Transverse colon (tissue), 4 donors: ENCODE results near the gene MICB. TPM values are rescaled to one million over a fixed set of nuclear protein-coding genes. Genes with fewer than 3 reads are reported as not detected.
"Not testable (repeated sequence)": the region's sequence is repeated elsewhere in the genome, so short reads cannot be mapped to it uniquely, and the experiment has no call there.

Experiments used
- DNase-seq: peaks from one replicate; pipeline ENCODE4 v3.0.0-alpha.2; 2019
- H3K27ac ChIP-seq, 4 donors: fragments of 200-600 bp; sonication (generic); 2 replicates each; pipeline ENCODE4 v1.5.1; 2016 to 2018; ENCODE audit warnings: inconsistent platforms in 4 of 4
- H3K27me3 ChIP-seq: fragments of 200-600 bp; sonication (generic); 2 replicates; pipeline ENCODE4 v1.5.1; 2017; ENCODE audit warnings: inconsistent platforms
- H3K36me3 ChIP-seq, 4 donors: fragments of 200-600 bp; sonication (generic); 2 replicates each; pipeline ENCODE4 v1.5.1; 2017 to 2019; ENCODE audit warnings: inconsistent platforms in 4 of 4
- H3K4me1 ChIP-seq, 4 donors: fragments of 200-600 bp; sonication (generic); 2 replicates each; pipeline ENCODE4 v1.5.1; 2017 to 2020; ENCODE audit warnings: inconsistent platforms in 4 of 4
- H3K4me3 ChIP-seq, 4 donors: fragments of 200-600 bp; sonication (generic); 1 replicate in 1 of 4; 2 replicates in 3 of 4; pipeline versions ENCODE4 v1.5.1 to v1.6.1; 2017 to 2019; ENCODE audit warnings: inconsistent platforms in 4 of 4
- H3K9me3 ChIP-seq, 2 donors: fragments of 200-600 bp; sonication (generic); 2 replicates each; pipeline ENCODE4 v1.5.1; 2017 to 2019; ENCODE audit warnings: inconsistent platforms in 2 of 2
- EP300 ChIP-seq: sonication (generic); formaldehyde crosslinking; IDR thresholded peaks from one replicate; pipeline ENCODE4 v1.6.1; 2017; ENCODE audit warnings: antibody characterized with exemption, low read depth
- POLR2A ChIP-seq: fragments of 450-650 bp; IDR thresholded peaks from one replicate; pipeline ENCODE4 v1.6.1; 2016; ENCODE audit warnings: antibody characterized with exemption, mild to moderate bottlenecking, moderate library complexity
- POLR2AphosphoS5 ChIP-seq, 3 donors: sonication (generic); formaldehyde crosslinking; IDR thresholded peaks; one replicate each; pipeline ENCODE4 v1.6.1; 2016; ENCODE audit warnings: antibody characterized with exemption in 3 of 3
- WGBS, 2 donors: methylation state at CpG; one replicate each; pipeline ENCODE4 v1.1.5; 2018; ENCODE audit warnings: low coverage in 1 of 2; 5-methylcytosine and 5-hydroxymethylcytosine counted together
- in situ Hi-C, 4 donors: fragments of 200-750 bp; cut with MboI; loops; one replicate each; pipeline versions ENCODE4 v1.15.0 to v1.15.1; 2017; ENCODE audit warnings: low sequenced_read_pairs in 3 of 4, low pct_ligation_motif_present in 1 of 4, low pct_unique_long_range_greater_than_20kb in 1 of 4
- intact Hi-C: fragments of 100-400 bp; cut with DNase I; formaldehyde crosslinking; loops from one replicate; pipeline ENCODE4 v1.15.1; 2023; ENCODE audit warnings: low total_unique reads
- total RNA-seq, 4 donors: library from RNA; depleted of rRNA; stranded (reverse); fragments of >200 nt; gene quantifications; one replicate each; pipeline ENCODE4 v1.1.0, GENCODE V29; 2016
- TF ChIP-seq, protein P1 (sequence below), 5 experiments: fragments of 200-600 bp in 3 of 5; fragments of 450-650 bp in 2 of 5; sonication (generic) in 3 of 5; IDR thresholded peaks; 1 replicate in 2 of 5; 2 replicates in 3 of 5; pipeline ENCODE4 v1.5.1; 2016 to 2017; ENCODE audit warnings: antibody characterized with exemption in 5 of 5, inconsistent platforms in 3 of 5, mild to moderate bottlenecking in 2 of 5, moderate library complexity in 1 of 5

The MICB gene
- total RNA-seq, 4 donors from 2014 or later = 1.4 to 9.7 (median 4.0) TPM

DNA sequence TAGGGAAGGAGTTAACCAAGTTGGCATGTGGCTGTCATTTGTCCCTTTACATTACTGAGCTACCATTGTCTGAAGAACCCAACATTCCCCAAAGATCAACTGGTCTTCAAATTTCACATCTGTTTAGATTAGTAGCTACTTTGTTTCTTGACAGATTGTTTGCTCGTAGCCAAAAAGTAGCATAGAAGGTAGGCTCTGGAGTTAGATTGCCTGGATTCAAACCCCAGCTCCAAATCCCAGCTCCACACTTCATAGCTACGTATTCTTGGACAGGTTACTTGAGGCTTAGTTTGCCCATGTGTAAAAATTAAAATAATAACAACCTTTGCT, 50.6 kb downstream of the MICB start:
- WGBS, 2 donors = 94 to 97% methylated on average over 2 of the region's 2 CpGs
- Histone ChIP-seq H3K9me3 (no peaks in the 10 kb centered on the region), H3K4me1 (peaks cover 10 to 23% (median 15%) of the 10 kb centered on the region in 4 donors), H3K27me3 (no peaks in the 10 kb centered on the region), H3K36me3 (peaks cover 0 to 1% (median 0%) of the 10 kb centered on the region in 4 donors), H3K27ac (peak overlapping the region; percentile 86 to 92 (median 89)), H3K4me3 (no peak overlapping the region)
- TF ChIP-seq, protein P1, sequence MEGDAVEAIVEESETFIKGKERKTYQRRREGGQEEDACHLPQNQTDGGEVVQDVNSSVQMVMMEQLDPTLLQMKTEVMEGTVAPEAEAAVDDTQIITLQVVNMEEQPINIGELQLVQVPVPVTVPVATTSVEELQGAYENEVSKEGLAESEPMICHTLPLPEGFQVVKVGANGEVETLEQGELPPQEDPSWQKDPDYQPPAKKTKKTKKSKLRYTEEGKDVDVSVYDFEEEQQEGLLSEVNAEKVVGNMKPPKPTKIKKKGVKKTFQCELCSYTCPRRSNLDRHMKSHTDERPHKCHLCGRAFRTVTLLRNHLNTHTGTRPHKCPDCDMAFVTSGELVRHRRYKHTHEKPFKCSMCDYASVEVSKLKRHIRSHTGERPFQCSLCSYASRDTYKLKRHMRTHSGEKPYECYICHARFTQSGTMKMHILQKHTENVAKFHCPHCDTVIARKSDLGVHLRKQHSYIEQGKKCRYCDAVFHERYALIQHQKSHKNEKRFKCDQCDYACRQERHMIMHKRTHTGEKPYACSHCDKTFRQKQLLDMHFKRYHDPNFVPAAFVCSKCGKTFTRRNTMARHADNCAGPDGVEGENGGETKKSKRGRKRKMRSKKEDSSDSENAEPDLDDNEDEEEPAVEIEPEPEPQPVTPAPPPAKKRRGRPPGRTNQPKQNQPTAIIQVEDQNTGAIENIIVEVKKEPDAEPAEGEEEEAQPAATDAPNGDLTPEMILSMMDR (IDR thresholded peaks at IDR 0.05) = no peak
- no peak for TF ChIP-seq POLR2A
- TF ChIP-seq EP300 = no peak
- no peak for TF ChIP-seq POLR2AphosphoS5 (IDR thresholded peaks at IDR 0.05)
- intact Hi-C loops (loop anchor here (5.0 kb wide), 1 partner anchor 34 kb away; the partner anchor contains the start of gene LTB), in situ Hi-C loops (loop anchor here in 3 of 4 donors (5.0 to 10.0 kb wide), 3 partner anchors 46 to 54 kb away; partner anchors contain the start of genes MICB (in 1 of the 3) and NCR3 (in 1 of the 3))
- DNase-seq = no peak

DNA sequence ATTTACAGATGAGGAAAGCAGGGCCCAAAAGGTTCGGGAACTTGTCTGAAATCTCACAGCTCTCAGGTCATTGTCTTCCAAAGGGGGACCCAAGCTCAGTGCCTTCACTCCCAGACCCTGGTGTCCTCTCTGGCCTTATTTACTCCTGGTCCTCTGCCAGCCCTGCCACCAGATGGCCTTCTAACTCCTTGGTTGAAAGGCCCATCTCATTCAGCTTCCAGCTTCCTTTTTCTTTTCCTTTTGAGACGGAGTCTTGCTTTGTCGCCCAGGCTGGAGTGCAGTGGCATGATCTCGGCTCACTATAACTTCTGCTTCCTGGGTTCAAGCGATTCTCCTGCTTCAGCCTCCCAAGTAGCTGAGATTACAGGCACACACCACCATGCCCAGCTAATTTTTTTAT, 53.4 kb downstream of the MICB start:
- H3K9me3 ChIP-seq, H3K4me3 ChIP-seq, intact Hi-C loops, H3K27me3 ChIP-seq, in situ Hi-C loops, H3K36me3 ChIP-seq: not testable (repeated sequence)
- TF ChIP-seq, protein P1 (IDR thresholded peaks at IDR 0.05) = peak in 4 of 5 experiments; percentile 17 to 39 (median 23)
- H3K27ac ChIP-seq = peak overlapping the region in 1 of 4 donors; percentile 24
- H3K4me1 ChIP-seq = peaks cover 10 to 23% (median 14%) of the 10 kb centered on the region in 4 donors
- peak; percentile 54 for DNase-seq
- 55 to 62% methylated on average over 2 to 5 of the region's 5 CpGs for WGBS, 2 donors

DNA sequence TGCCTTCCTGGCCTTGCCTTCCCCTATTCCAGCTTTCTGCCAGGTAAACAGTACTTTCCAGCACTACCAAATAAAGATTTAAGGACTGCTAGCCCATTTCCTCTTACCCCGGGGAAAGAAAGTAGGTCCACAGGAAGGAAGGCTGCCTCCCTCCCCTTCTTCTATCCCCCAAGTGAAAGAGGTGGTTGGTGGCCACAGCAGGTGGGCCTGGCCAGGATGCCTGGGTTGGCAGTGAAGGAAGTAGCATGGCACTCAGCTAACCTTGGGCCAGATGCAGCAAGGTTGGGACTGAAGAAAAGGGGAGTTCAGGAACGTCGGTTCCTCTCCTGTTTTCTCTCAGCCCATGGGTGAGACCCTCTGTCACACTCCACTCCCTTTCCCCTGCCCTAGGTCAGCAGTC, 58.4 kb downstream of the MICB start:
- Histone ChIP-seq H3K27me3 (no peaks in the 10 kb centered on the region), H3K4me1 (peaks cover 0 to 43% (median 7%) of the 10 kb centered on the region in 4 donors), H3K4me3 (no peak overlapping the region), H3K27ac (no peak overlapping the region), H3K9me3 (no peaks in the 10 kb centered on the region), H3K36me3 (peaks cover 0 to 20% (median 6%) of the 10 kb centered on the region in 4 donors)
- in situ Hi-C loops (no loop called here), intact Hi-C loops (no loop called here)
- no peak for TF ChIP-seq POLR2A
- no peak for DNase-seq
- 77% methylated on average over 3 of the region's 3 CpGs; no CpG with 5 or more reads in 1 of the 2 donors for WGBS, 2 donors

DNA sequence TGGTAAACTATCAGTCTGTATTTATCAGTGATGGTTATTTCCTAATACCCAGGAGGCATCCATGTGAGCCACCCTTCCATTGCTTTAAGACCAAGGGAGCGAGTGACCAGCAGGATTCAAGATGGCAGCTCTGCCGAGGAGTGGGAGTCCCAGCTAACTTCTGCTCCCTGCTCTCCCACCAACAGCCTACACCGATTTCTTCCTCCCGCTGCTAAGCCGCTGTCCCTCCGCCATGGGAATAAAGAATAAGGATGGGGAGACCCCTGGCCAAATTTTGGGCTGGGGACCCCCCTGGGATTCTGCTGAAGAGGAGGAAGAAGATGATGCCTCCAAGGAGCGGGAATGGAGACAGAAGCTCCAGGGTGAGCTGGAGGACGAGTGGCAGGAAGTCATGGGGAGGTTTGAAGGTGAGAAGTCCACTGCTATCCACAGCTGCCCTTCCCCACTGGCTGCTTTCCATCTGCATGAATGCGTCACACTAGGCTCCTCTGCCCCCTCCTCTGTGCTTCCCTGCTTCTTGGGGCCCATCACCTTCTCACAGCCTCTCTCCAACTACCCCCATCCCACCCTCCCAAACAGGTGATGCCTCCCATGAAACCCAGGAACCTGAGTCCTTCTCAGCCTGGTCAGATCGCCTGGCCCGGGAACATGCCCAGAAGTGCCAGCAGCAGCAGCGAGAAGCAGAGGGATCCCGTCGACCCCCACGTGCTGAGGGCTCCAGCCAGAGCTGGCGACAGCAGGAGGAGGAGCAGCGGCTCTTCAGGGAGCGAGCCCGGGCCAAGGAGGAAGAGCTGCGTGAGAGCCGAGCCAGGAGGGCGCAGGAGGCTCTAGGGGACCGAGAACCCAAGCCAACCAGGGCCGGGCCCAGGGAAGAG, 59.7 kb downstream of the MICB start:
- no peak overlapping the region for H3K4me3 ChIP-seq
- no peaks in the 10 kb centered on the region for H3K27me3 ChIP-seq
- no peak for DNase-seq
- 60 to 73% methylated on average over 1 to 24 of the region's 24 CpGs for WGBS, 2 donors
- peaks cover 0 to 20% (median 6%) of the 10 kb centered on the region in 4 donors for H3K36me3 ChIP-seq
- H3K27ac ChIP-seq = peak overlapping the region in 2 of 4 donors; percentile 32 to 57
- intact Hi-C loops (no loop called here), in situ Hi-C loops (no loop called here)
- TF ChIP-seq EP300 = no peak
- TF ChIP-seq POLR2AphosphoS5 (IDR thresholded peaks at IDR 0.05) = no peak
- TF ChIP-seq, protein P1 (IDR thresholded peaks at IDR 0.05) = no peak
- TF ChIP-seq POLR2A = no peak
- peaks cover 0 to 35% (median 7%) of the 10 kb centered on the region in 4 donors for H3K4me1 ChIP-seq
- no peaks in the 10 kb centered on the region for H3K9me3 ChIP-seq
